GM19328 (cell line): ENCODE data around the gene PREX1.

ENCODE experiments used
- ATAC-seq: cut with Tn5 transposase; IDR thresholded peaks from one replicate; pipeline ENCODE4 v1.9.1; 2021; ENCODE audit warnings: mild to moderate bottlenecking, moderate library complexity; ENCODE audit not compliant: unreplicated experiment

PREX1 gene

GRCh38 chr20:48738094-48738398, 89.8 kb downstream of the PREX1 start:
- ATAC-seq = no peak

- ATAC-seq = no peak
Observed at GRCh38 chr20:48737434-48738093, 90.2 kb downstream of the PREX1 start.

GRCh38 chr20:48736636-48737035, 91.2 kb downstream of the PREX1 start:
- ATAC-seq = no peak

- ATAC-seq = no peak
Observed at GRCh38 chr20:48736231-48736630, 91.6 kb downstream of the PREX1 start.

- no peak for ATAC-seq
Observed at GRCh38 chr20:48735112-48735511, 92.7 kb downstream of the PREX1 start.

- ATAC-seq = no peak
Observed at GRCh38 chr20:48734104-48734749, 93.6 kb downstream of the PREX1 start.

GRCh38 chr20:48733296-48733790, 94.5 kb downstream of the PREX1 start:
- ATAC-seq = no peak

GRCh38 chr20:48732081-48732829, 95.5 kb downstream of the PREX1 start:
- ATAC-seq = no peak

- no peak for ATAC-seq
Observed at GRCh38 chr20:48731536-48731935, 96.3 kb downstream of the PREX1 start.

GRCh38 chr20:48730977-48731376, 96.8 kb downstream of the PREX1 start:
- no peak for ATAC-seq

GRCh38 chr20:48729538-48729937, 98.3 kb downstream of the PREX1 start:
- no peak for ATAC-seq

- no peak for ATAC-seq
Observed at GRCh38 chr20:48728042-48728825, 99.6 kb downstream of the PREX1 start.

- no peak for ATAC-seq
Observed at GRCh38 chr20:48727226-48727625, 100.6 kb downstream of the PREX1 start.

- ATAC-seq = no peak
Observed at GRCh38 chr20:48725555-48725991, 102.2 kb downstream of the PREX1 start.

- no peak for ATAC-seq
Observed at GRCh38 chr20:48724891-48725554, 102.8 kb downstream of the PREX1 start.

GRCh38 chr20:48724382-48724781, 103.4 kb downstream of the PREX1 start:
- ATAC-seq = no peak

- no peak for ATAC-seq
Observed at GRCh38 chr20:48723308-48724264, 104.2 kb downstream of the PREX1 start.

- ATAC-seq = no peak
Observed at GRCh38 chr20:48722737-48723191, 105.0 kb downstream of the PREX1 start.

- ATAC-seq = no peak
Observed at GRCh38 chr20:48722002-48722731, 105.6 kb downstream of the PREX1 start.
